Globus pallidus (tissue), 1 donor: Measurements from ENCODE around the gene ADARB1.

Source experiments
- DNase-seq: peaks from one replicate; pipeline ENCODE4 v3.0.0-alpha.2; 2015; ENCODE audit warnings: low spot score

The ADARB1 gene

GRCh38 chr21:45054927-45055612 is 19.3 kb upstream of the ADARB1 start:
- DNase-seq, result no peak

- no peak for DNase-seq
Observed at GRCh38 chr21:45055861-45056260, 18.5 kb upstream of the ADARB1 start.

- DNase-seq, result no peak
Observed at GRCh38 chr21:45056296-45056904, 18.0 kb upstream of the ADARB1 start.

GRCh38 chr21:45056917-45057560 is 17.3 kb upstream of the ADARB1 start:
- no peak for DNase-seq

GRCh38 chr21:45057886-45058285 is 16.5 kb upstream of the ADARB1 start:
- no peak for DNase-seq

- no peak for DNase-seq
Observed at GRCh38 chr21:45059121-45059520, 15.3 kb upstream of the ADARB1 start.

GRCh38 chr21:45060089-45060488 is 14.3 kb upstream of the ADARB1 start:
- no peak for DNase-seq

- DNase-seq, result no peak
Observed at GRCh38 chr21:45060675-45061311, 13.6 kb upstream of the ADARB1 start.

GRCh38 chr21:45064091-45064490 is 10.3 kb upstream of the ADARB1 start:
- DNase-seq, result no peak

GRCh38 chr21:45064618-45065399 is 9.6 kb upstream of the ADARB1 start:
- no peak for DNase-seq

GRCh38 chr21:45067462-45068285 is 6.7 kb upstream of the ADARB1 start:
- no peak for DNase-seq

- DNase-seq, result no peak
Observed at GRCh38 chr21:45069085-45069484, 5.3 kb upstream of the ADARB1 start.

GRCh38 chr21:45069711-45070110 is 4.7 kb upstream of the ADARB1 start:
- DNase-seq, result no peak

- DNase-seq, result no peak
Observed at GRCh38 chr21:45071078-45071873, 3.1 kb upstream of the ADARB1 start.

GRCh38 chr21:45071874-45072737 is 2.3 kb upstream of the ADARB1 start:
- no peak for DNase-seq

- DNase-seq, result no peak
Observed at GRCh38 chr21:45072738-45073300, 1.6 kb upstream of the ADARB1 start.

- no peak for DNase-seq
Observed at GRCh38 chr21:45073301-45074047, 906 bp upstream of the ADARB1 start.
